Activated T-helper 1 cell treated with anti-CD3 and anti-CD28 coated beads, Interleukin-2, amount 50 U/mL, for 16 hours (primary cell): Measurements from ENCODE around the gene AFTPH.

Experiments used
- DNase-seq, 2 donors: peaks; one replicate each; pipeline ENCODE4 v3.0.0-alpha.2; 2020; ENCODE audit warnings: low read depth in 1 of 2, low spot score in 1 of 2

The AFTPH gene

GRCh38 chr2:64586883-64587481 is 62.9 kb downstream of the AFTPH start:
- DNase-seq, result no peak

DNA sequence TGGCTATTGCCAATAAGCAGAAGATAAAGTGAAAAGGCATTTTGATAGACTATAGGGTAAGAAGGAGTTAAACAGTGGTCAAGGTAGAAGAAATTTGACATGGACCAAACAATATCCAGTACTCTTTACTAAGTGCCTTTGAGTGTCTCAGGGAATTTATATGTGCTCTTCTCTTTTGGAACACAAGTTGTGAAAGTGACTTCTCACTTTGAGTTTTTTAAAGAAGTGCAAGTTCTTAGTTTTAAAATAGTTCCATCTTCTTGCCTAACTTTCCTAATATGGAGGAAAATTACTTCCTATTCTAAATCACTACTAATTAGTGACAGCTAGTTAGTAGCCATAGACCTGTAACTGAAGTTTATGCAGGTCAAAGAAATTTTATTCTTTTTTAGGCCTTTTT is 63.4 kb downstream of the AFTPH start:
- no peak for DNase-seq

DNA sequence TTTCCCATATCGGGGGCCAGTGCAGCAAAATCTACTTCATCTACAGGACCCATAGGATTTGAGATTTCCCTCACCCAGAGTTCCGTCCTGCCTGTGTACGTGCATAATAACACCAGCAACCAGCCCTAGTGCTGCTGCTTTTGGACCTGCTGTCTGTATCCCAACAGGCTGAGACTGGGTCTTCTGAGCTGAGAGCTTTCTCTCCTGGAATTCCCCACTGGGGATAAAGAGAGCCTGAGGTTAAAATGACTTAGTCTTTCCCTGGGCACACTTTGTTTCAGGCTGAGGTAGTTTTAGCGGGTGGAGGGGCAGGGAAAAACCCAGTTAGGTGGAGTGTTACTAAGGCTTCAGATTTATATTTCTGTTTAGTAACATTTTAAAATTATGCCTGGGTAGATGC is 67.1 kb downstream of the AFTPH start:
- DNase-seq, result no peak

GRCh38 chr2:64593035-64593655 is 69.0 kb downstream of the AFTPH start:
- no peak for DNase-seq

DNA sequence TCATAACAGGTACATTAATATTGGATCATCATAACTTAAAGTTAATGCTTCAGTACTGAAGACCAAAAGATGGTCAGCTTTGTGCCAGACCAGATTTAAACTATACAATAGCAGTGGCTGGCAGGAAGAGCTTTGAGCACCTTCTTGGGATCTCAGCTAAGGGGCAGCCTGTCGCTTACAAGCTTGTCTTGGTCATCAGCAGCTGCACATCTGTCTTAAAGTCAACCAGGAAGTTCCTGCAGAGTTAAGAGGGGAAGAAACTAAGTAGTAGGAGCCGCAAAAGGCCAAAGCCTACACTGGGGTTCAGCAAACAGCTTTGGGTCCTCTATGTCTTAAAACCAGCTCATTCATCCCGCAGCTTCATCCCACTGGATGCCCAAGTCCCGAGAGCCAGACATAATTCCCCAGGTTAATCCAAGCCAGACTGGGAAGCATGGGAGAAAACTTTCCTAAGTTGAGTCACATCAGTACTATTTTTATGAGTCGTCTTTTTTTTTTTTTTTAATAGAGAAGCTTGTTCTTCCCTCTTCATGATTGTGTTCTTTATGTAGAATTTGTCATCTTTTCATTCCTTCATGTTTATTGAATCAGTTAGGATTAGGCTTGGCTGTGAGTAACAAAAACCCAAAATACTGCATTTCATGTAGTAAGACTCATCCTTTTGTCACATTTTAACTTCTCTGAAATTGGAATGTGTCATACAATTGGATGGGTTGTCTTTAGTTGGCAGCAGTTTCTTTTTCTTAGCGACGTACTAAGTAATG is 70.3 kb downstream of the AFTPH start:
- DNase-seq, result no peak

DNA sequence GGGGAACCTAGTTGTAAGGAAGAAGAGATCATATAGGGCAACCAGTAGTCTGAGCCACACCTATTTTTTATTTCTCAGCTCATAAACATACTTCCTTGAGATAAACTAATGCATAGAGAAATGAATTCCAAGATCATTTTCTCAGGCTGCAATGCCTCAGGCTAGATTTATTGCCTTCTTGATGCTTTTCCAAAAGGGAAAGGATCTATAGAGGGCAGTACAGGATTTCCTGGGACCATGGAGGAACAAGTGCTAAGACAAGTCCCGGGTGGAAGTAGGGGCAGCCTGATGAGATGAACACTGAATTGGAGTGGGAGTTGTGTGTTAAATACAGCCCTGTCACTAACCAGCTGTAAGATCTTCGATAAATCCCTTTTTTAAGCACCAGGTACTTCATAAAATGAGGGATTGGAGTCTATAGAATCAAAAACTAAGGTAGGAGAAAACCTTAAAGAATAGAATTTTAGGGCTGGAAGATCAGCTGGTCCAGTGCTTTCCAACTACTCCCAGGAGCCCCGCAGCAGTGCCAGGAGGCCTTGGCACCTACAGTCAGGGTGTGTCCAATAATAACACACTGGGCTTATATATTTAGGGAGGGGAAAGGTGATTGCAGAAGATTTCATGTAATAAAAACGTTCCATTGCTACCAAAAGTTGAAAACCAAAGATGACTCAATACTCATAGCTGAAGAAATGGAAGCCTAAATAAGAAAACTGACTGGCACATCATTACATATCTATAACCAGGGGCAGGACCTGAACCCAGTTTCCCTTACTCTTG is 71.5 kb downstream of the AFTPH start:
- no peak for DNase-seq

GRCh38 chr2:64598226-64598625 is 74.1 kb downstream of the AFTPH start:
- DNase-seq, result no peak

DNA sequence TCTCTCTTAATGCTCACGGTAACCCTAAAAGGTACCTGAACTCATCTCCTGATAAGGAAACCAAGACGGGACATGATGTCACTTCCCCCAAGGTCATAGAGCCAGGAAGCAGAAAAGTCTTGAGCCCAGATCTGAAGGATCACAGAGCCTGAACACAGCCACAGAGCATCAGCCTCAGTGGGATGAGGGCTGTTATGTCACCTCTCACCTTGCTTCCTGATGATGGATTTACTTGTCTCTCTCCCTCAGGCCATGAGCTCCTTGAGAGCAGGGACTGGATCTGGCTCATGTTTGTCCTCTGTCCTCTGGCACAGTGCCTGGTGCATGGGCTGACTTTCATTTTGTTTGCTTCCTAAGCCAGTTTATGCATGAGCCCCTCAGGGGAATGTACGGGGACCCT is 75.3 kb downstream of the AFTPH start:
- no peak for DNase-seq

DNA sequence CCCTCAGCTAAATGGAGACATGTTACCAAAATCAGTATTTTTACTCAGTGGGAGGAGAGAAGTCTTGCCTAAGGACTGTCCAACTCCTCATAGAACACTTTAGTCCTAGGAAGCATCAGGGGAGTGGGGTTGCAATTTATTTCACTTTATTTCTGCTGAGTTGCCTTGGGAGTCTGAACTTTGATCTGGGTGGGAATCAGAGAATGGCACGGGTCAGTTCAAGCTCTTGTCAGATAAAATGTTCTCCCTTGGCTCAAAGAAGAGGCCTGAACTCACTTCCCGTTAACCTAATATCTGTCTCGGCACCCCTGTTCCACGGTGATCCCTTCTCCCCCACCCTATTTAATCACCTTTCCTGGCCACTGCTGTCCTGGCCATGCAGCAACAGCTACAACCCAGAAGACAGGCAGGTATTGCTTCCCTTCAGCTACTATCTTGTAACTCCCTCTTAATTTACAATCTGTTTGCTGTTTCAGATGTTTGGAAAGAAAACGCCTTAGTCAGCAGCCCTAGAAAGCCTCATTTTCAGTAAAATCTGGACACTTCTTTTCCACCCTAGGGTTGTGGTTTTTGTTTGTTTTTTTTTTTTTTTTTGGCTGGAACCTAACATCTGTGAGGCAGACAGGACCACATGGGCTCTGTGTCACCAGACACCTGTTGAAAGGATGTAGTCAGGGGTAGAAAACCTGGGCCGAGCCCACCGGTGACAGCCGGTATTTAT is 77.1 kb downstream of the AFTPH start:
- DNase-seq, result no peak

- no peak for DNase-seq
Observed at GRCh38 chr2:64601785-64602391, 77.8 kb downstream of the AFTPH start.

DNA sequence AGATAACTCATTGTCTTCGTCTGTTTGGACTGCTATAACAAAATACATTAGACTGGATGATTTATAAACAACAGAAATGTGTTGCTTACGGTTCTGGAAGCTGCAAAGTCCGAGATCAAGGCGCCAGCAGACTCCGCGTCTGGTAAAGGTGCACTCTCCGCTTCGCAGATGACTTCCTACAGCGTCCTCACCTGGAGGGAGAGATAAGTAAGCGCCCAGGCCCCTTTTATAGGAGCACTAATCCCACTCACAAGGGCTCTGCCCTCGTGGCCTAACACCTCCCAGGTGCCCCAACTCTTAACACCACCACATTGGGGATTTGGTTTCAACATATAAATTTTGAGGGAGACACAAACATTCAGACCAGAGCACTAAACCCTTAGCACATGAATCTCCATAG is 78.3 kb downstream of the AFTPH start:
- DNase-seq, result no peak

DNA sequence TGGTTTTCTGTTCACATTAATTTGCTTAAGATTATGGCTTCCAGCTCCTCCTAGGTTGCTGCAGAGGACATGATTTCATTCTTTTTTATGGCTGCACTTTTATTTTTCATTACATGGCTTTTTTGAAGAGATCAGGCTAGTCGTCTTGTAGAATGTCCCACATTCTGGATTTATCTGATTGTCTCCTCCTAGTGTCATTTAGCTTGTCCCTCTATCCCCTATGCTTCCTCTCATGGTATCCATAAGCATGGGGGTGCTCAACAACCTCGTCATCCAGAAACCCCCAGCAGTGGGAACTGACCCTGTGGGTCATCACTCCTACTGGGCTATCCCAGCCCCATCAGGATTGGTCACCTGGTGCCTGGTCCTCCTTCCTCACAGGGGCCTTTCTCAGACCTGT is 80.0 kb downstream of the AFTPH start:
- DNase-seq, result no peak

GRCh38 chr2:64605026-64605471 is 80.9 kb downstream of the AFTPH start:
- DNase-seq, result no peak

- DNase-seq, result no peak
Observed at GRCh38 chr2:64605991-64606478, 81.9 kb downstream of the AFTPH start.

- peak; percentile 60 to 73 for DNase-seq
Observed at GRCh38 chr2:64606479-64607363, 82.6 kb downstream of the AFTPH start.

DNA sequence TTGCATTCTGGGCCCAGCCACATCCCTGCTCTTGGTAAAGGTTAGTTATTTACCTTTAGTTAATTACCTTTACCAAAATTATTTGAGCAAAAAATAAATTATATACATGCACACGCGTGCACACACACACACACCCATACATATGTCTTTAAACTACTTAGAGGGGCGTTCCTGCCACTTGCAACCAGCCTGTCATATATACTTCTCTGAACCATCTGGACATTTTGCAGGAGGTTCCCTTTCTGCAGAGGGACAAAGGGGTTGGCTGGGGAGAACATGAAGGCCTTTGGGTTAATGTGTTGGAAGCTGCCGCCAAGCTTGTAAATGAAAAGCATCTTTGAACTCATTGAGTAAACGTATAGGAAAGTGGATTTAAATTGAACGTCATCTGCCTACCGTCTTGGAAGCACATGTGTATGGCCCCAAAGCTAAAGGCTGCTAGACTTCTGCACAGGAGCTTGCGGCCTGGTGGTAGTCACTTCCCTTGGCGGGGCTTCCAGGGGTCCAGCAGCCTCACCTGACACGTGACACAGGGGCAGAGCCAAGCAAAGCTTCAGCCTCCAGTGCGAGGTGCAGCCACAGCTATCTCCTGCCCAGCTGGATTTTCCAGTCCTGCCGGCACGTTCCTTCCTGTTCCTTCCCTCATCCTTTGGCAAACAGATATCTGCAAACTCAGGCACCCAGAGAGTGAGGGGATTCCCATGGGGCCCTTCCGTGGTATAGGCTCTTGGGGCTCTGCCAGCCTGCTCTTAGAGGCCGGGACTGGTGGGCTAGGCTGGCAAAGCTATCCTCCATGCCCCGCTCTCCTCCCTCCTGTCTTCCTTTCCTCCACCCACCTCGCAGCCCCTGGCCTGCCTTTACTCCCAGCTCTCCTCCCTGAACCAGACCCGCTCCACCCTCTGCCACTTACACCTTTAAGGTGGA is 83.5 kb downstream of the AFTPH start:
- no peak for DNase-seq

DNA sequence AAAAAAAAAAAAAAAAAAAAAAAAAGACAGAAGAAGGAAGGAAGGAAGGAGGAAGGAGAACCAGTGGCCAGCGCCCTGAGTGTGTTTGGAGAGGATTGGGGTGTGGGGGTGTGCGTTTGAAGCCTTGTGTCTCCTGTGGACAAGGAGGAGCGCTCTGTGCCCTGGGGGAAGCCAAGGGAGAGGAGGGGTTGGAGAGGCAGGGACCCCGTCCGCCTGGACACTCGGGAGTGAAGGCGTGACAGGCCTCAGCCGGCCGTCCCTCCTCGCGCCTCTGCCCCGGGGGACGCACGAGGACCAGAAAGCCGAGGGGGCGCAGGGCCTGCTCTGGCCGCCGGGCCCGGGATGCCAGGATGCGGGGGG is 84.7 kb downstream of the AFTPH start:
- no peak for DNase-seq

DNA sequence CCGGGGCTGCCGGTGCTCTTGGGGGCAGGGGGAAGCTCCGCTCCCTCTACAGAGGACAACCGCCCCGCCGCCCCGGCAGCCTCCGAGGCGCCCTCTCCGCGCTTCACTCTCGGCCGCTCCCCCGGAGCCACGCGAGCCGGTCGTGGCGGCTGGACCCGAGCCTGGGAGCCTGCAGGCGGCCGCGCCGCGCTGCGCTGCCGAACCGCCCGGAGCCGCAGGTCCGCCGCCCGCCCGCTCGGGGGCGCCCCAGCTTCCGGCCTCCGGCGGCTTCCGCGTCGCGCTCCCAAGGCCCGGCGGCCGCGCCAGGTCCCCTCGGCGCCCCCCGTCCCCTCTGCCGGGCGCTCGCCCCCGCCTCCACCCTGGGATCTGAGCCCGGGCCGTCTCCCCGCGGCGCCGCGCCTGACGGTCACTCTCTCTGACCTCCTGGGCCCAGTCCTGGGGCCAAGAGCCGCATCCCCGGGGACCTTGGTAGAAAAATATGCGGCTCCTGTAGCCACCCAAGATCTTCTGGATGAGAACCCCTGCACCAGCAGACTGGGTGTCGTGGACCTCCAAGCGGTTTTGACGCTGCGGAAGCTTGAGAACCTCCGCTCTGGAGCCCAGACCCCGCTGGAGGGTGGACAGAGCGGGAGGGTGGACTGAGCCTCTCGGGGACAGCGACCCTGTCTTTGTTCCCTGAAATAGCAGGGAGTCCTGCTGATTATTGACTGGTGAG is 85.3 kb downstream of the AFTPH start:
- DNase-seq, result peak; percentile 35 to 62
